GM23338 (cell line): ENCODE data around the gene TNFRSF8. TPM values are rescaled to one million over a fixed set of nuclear protein-coding genes. Genes with fewer than 3 reads are reported as not detected.

ENCODE experiments used
- ATAC-seq: fragments of 200-7000 bp; cut with Tn5 transposase; 3 replicates; pipeline ENCODE4 v1.9.1; 2020
- DNase-seq: peaks from one replicate; pipeline ENCODE4 v3.0.0-alpha.2; 2015; ENCODE audit warnings: low spot score
- H2AFZ ChIP-seq: fragments of 200-600 bp; sonication (generic); 2 replicates; pipeline ENCODE4 v1.8.0; 2016; ENCODE audit warnings: antibody characterized with exemption, mild to moderate bottlenecking, moderate library complexity
- H3F3A ChIP-seq: fragments of 200-600 bp; sonication (generic); replicated peaks from 2 replicates; pipeline ENCODE4 v1.8.0; 2017; ENCODE audit warnings: antibody characterized with exemption, mixed run types, low read depth
- H3K27ac ChIP-seq: fragments of 200-600 bp; sonication (generic); 2 replicates; pipeline ENCODE4 v1.6.1; 2016; ENCODE audit warnings: low read depth
- H3K27me3 ChIP-seq: fragments of 200-600 bp; sonication (generic); 2 replicates; pipeline ENCODE4 v1.8.0; 2016; ENCODE audit warnings: mild to moderate bottlenecking, mixed run types, moderate library complexity; ENCODE audit not compliant: insufficient read depth
- H3K36me3 ChIP-seq: fragments of 200-600 bp; sonication (generic); 2 replicates; pipeline ENCODE4 v1.8.0; 2016; ENCODE audit warnings: mild to moderate bottlenecking; ENCODE audit not compliant: insufficient read depth
- H3K4me1 ChIP-seq: fragments of 200-600 bp; sonication (generic); 2 replicates; pipeline ENCODE4 v1.8.0; 2016; ENCODE audit warnings: mild to moderate bottlenecking, moderate library complexity; ENCODE audit not compliant: insufficient read depth
- H3K4me2 ChIP-seq: fragments of 200-600 bp; sonication (generic); 2 replicates; pipeline ENCODE4 v1.7.1; 2017; ENCODE audit warnings: mixed run types
- H3K4me3 ChIP-seq: fragments of 200-600 bp; sonication (generic); 2 replicates; pipeline ENCODE4 v1.6.1; 2016; ENCODE audit warnings: mixed run types
- H3K79me2 ChIP-seq: fragments of 200-600 bp; sonication (generic); replicated peaks from 2 replicates; pipeline ENCODE4 v1.8.0; 2017; ENCODE audit warnings: mild to moderate bottlenecking; ENCODE audit not compliant: insufficient read depth
- H3K9me2 ChIP-seq: fragments of 200-600 bp; sonication (generic); 2 replicates; pipeline ENCODE4 v1.8.0; 2017; ENCODE audit not compliant: insufficient read depth
- H4K20me1 ChIP-seq: fragments of 200-600 bp; sonication (generic); replicated peaks from 2 replicates; pipeline ENCODE4 v1.8.0; 2017; ENCODE audit warnings: mild to moderate bottlenecking; ENCODE audit not compliant: insufficient read depth
- H3K27ac Mint-ChIP-seq: 2 replicates; pipeline ENCODE4 v1.8.0; 2020; ENCODE audit warnings: inconsistent platforms, mild to moderate bottlenecking, moderate library complexity, mixed read lengths
- H3K27me3 Mint-ChIP-seq: 3 replicates; pipeline ENCODE4 v1.8.0; 2022; ENCODE audit warnings: low read depth, mild to moderate bottlenecking, moderate library complexity, mixed read lengths, inconsistent platforms; ENCODE audit not compliant: insufficient read depth, poor library complexity
- H3K36me3 Mint-ChIP-seq: 3 replicates; pipeline ENCODE4 v1.8.0; 2021; ENCODE audit warnings: low read depth, mild to moderate bottlenecking, inconsistent platforms, moderate library complexity, mixed read lengths
- H3K4me1 Mint-ChIP-seq: 3 replicates; pipeline ENCODE4 v1.8.0; 2020; ENCODE audit warnings: mild to moderate bottlenecking, inconsistent platforms, mixed read lengths
- H3K4me3 Mint-ChIP-seq: 3 replicates; pipeline ENCODE4 v1.8.0; 2021; ENCODE audit warnings: moderate library complexity, mild to moderate bottlenecking, inconsistent platforms, mixed read lengths
- H3K9me3 Mint-ChIP-seq: 3 replicates; pipeline ENCODE4 v1.8.0; 2020; ENCODE audit warnings: moderate library complexity, mild to moderate bottlenecking, inconsistent platforms, mixed read lengths
- ETS1 ChIP-seq: IDR thresholded peaks from 2 replicates; pipeline ENCODE4 v1.6.1; 2016; ENCODE audit warnings: antibody characterized with exemption
- EZH2 ChIP-seq: fragments of 200-600 bp; sonication (generic); IDR thresholded peaks from one replicate; pipeline ENCODE4 v1.8.0; 2017; ENCODE audit warnings: antibody characterized with exemption, mild to moderate bottlenecking, low read depth; ENCODE audit not compliant: unreplicated experiment
- EZH2phosphoT487 ChIP-seq: fragments of 200-600 bp; sonication (generic); IDR thresholded peaks from one replicate; pipeline ENCODE4 v1.8.1; 2018; ENCODE audit warnings: antibody characterized with exemption; ENCODE audit not compliant: unreplicated experiment
- NANOG ChIP-seq: IDR thresholded peaks from 2 replicates; pipeline ENCODE4 v1.6.1; 2016; ENCODE audit warnings: antibody characterized with exemption, borderline replicate concordance
- REST ChIP-seq: IDR thresholded peaks from one replicate; pipeline ENCODE4 v1.6.1; 2018; ENCODE audit warnings: antibody characterized with exemption; ENCODE audit not compliant: unreplicated experiment
- STAT1 ChIP-seq: IDR thresholded peaks from one replicate; pipeline ENCODE4 v1.6.1; 2016; ENCODE audit warnings: antibody characterized with exemption; ENCODE audit not compliant: unreplicated experiment
- ZNF114 ChIP-seq: fragments of 250-450 bp; sonication (Bioruptor Pico); IDR thresholded peaks from 2 replicates; pipeline ENCODE4 v1.5.0; 2020; ENCODE audit warnings: mild to moderate bottlenecking, moderate library complexity
- ZNF331 ChIP-seq: fragments of 250-450 bp; sonication (Bioruptor Pico); IDR thresholded peaks from 2 replicates; pipeline ENCODE4 v1.5.0; 2020; ENCODE audit warnings: low read depth, mild to moderate bottlenecking, moderate library complexity
- polyA plus RNA-seq: library from polyadenylated mRNA; unstranded; fragments of >200 nt; fragmentation: Nextera tagmentation; extraction: Ambion mirVana; gene quantifications from 2 replicates; pipeline ENCODE4 v1.2.1, GENCODE V29; 2016
- total RNA-seq: library from RNA; depleted of rRNA; stranded (reverse); fragments of >200 nt; shearing (Covaris generic); gene quantifications from 2 replicates; pipeline ENCODE4 v1.2.3, GENCODE V29; 2014
- TF ChIP-seq, protein P1 (sequence below), 2 experiments: fragments of 200-600 bp in 1 of 2; sonication (generic) in 1 of 2; conservative IDR thresholded peaks; 2 replicates each; pipeline versions ENCODE4 v1.5.1 to v1.6.1; 2016 to 2017; ENCODE audit warnings: antibody characterized with exemption in 2 of 2, low read depth in 2 of 2, mild to moderate bottlenecking in 2 of 2, moderate library complexity in 1 of 2

Gene TNFRSF8
- total and polyA plus RNA-seq, 2 experiments from 2014 or later, result 11.7 to 28.2 TPM

DNA sequence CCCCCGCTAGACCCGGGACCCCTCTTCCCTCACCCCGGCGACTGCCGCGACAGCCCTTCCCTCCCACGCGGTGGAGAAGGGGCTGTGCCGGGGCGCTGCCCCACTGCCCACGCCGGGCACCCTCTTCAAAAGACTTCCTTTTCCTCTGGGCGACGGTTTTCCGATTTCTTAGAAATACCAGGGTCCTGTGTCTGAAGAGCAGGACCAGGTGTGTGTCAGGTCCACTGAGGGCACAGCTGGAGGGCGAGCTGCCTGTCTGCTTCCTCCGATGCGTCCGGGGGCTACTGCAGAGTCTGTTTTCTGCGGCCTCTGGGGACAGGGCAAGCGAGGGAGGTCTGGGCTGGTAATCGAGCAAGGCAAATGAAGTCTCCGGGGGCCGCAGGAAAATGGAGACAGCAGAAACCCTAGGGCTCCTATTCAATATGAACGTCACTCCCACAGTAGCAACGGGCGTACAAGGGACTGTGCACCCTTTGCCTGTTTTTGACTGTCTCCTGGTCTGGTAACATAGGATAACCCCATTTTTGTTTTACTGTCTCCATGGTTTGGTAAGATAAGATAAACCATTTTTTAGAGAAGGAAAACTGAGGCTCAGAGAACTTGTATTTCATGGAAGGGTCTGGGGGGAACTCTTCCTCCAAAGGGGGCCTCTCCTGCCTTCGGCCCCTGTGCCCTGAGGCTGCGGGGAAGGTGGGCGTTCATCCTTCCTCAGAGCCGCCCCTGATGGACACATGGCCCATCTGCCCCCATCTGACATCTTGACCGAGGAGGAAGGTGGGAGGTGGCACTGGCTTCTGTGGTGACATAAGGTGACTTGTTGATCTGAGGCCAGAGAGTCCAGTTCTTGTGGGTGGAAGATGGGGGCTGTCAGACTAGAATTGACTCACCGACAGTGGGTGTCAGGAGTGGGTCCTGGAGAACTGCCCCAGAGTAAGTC is 104.7 kb downstream of the TNFRSF8 start (continued):
- no peak for TF ChIP-seq REST
- TF ChIP-seq EZH2, result no peak

DNA sequence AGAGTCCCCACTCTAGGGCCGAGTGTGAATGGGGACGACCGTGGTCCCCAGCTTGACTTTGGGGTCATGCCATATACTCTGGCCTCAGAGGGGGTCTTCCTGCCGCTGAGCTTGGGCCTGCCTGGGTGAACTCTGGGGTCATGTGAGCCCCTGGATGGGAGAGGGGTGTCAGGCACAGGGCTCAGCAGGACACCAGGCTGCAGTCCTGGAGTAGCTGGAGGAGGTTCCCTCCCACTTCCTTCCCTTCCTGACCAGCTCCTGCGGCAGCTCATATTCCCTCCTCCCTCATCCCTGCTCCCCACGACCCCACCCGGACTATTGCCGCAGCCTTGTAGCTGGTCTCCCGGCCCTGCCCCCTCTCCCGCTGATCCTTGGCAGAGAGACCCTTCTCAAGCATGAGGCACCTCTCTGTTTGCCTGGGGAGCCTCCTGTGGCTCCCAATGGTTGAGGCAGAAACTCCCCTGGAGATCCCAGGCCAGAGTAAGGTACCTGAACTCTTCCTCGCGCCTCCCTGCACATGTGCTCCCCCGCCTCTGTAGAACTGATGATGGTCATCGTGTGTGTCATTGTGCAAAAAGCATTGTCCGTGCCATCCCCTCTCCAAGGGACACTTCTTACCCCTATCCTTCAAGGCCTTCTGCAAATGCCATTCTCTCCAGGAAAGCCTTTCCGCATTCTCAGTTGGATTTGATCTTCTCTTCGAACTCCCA is 105.5 kb downstream of the TNFRSF8 start:
- no peak for TF ChIP-seq REST
- TF ChIP-seq, protein P1, sequence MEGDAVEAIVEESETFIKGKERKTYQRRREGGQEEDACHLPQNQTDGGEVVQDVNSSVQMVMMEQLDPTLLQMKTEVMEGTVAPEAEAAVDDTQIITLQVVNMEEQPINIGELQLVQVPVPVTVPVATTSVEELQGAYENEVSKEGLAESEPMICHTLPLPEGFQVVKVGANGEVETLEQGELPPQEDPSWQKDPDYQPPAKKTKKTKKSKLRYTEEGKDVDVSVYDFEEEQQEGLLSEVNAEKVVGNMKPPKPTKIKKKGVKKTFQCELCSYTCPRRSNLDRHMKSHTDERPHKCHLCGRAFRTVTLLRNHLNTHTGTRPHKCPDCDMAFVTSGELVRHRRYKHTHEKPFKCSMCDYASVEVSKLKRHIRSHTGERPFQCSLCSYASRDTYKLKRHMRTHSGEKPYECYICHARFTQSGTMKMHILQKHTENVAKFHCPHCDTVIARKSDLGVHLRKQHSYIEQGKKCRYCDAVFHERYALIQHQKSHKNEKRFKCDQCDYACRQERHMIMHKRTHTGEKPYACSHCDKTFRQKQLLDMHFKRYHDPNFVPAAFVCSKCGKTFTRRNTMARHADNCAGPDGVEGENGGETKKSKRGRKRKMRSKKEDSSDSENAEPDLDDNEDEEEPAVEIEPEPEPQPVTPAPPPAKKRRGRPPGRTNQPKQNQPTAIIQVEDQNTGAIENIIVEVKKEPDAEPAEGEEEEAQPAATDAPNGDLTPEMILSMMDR (conservative IDR thresholded peaks at IDR 0.05; ENCODE audit: low read depth in 2 of 2), result no peak
- no peak for TF ChIP-seq ETS1
- TF ChIP-seq NANOG, result no peak
- TF ChIP-seq STAT1, result no peak
- no peak for TF ChIP-seq EZH2phosphoT487
- TF ChIP-seq ZNF114, result no peak
- no peak for TF ChIP-seq ZNF331 (CRISPR knock-in tag)
- no peak overlapping the region for H3K27ac ChIP-seq
- H3K79me2 ChIP-seq, result no peaks in the 10 kb centered on the region
- Mint-ChIP-seq H3K27me3 (peaks cover 26% of the 10 kb centered on the region), H3K4me3 (no peak overlapping the region), H3K27ac (no peak overlapping the region), H3K36me3 (no peaks in the 10 kb centered on the region; the same call in 2 of the 3 replicates), H3K9me3 (no peaks in the 10 kb centered on the region), H3K4me1 (peaks cover 12% of the 10 kb centered on the region; the same call in 2 of the 3 replicates)
- no peak for ATAC-seq
- no peak overlapping the region for H2AFZ ChIP-seq
- no peak overlapping the region for H3K4me2 ChIP-seq
- no peaks in the 10 kb centered on the region; the same call in 1 of the 2 replicates for H3K36me3 ChIP-seq
- H3K27me3 ChIP-seq, result peaks cover 38% of the 10 kb centered on the region
- no peak for DNase-seq
- H3K4me3 ChIP-seq, result no peak overlapping the region
- H3K9me2 ChIP-seq, result no peaks in the 10 kb centered on the region
- no peaks in the 10 kb centered on the region for H3F3A ChIP-seq
- no peaks in the 10 kb centered on the region for H4K20me1 ChIP-seq
- no peaks in the 10 kb centered on the region; the same call in 1 of the 2 replicates for H3K4me1 ChIP-seq
